H1 (cell line): ENCODE results near the gene RAB35. TPM values are rescaled to one million over a fixed set of nuclear protein-coding genes. Genes with fewer than 3 reads are reported as not detected.

ENCODE experiments used
- CTCF ChIA-PET: fragments of 300-600 bp; sonication (Branson Sonifier 250); formaldehyde crosslinking; loops from one replicate; lab custom pipeline; 2021; ENCODE audit not compliant: partially characterized antibody; lab: Charles Lee
- POLR2A ChIA-PET: fragments of 300-600 bp; sonication (Branson Sonifier 250); formaldehyde crosslinking; loops from one replicate; lab custom pipeline; 2021; ENCODE audit warnings: inconsistent platforms; ENCODE audit not compliant: partially characterized antibody; lab: Charles Lee
- DNase-seq, 2 experiments: peaks; one replicate each; pipeline versions ENCODE4 v3.0.0 to v3.0.0-alpha.2; 2010 to 2022; ENCODE audit warnings: low spot score in 2 of 2, low read depth in 1 of 2, mixed read lengths in 1 of 2
- FAIRE-seq: peaks from 2 replicates; lab custom pipeline; 2011; peaks lifted over from hg19 to GRCh38; lab: Jason Lieb, UNC
- H2AFZ ChIP-seq: 2 replicates; pipeline ENCODE4 v1.8.1; 2012; ENCODE audit warnings: low read length, inconsistent platforms
- H2AK5ac ChIP-seq: 2 replicates; pipeline ENCODE4 v1.6.1; 2013; ENCODE audit warnings: low read depth, low read length
- H2BK120ac ChIP-seq: replicated peaks from 2 replicates; pipeline ENCODE3; 2013; ENCODE audit warnings: low read depth, low read length, inconsistent platforms
- H2BK12ac ChIP-seq: 2 replicates; pipeline ENCODE4 v1.6.1; 2013; ENCODE audit warnings: low read depth, low read length
- H2BK15ac ChIP-seq: 2 replicates; pipeline ENCODE4 v1.6.1; 2013; ENCODE audit warnings: low read length
- H2BK20ac ChIP-seq: 2 replicates; pipeline ENCODE4 v1.6.1; 2013; ENCODE audit warnings: low read length
- H2BK5ac ChIP-seq: 2 replicates; pipeline ENCODE4 v1.6.1; 2013; ENCODE audit warnings: low read depth, low read length
- H3K14ac ChIP-seq: 2 replicates; pipeline ENCODE4 v1.6.1; 2013; ENCODE audit warnings: inconsistent platforms; ENCODE audit not compliant: insufficient read length
- H3K18ac ChIP-seq: 2 replicates; pipeline ENCODE4 v1.6.1; 2013; ENCODE audit warnings: low read length; ENCODE audit errors: extremely low read depth
- H3K23ac ChIP-seq: 2 replicates; pipeline ENCODE4 v1.6.1; 2013; ENCODE audit warnings: inconsistent platforms; ENCODE audit not compliant: insufficient read length
- H3K23me2 ChIP-seq: 2 replicates; pipeline ENCODE4 v1.6.1; 2013; ENCODE audit warnings: low read depth, low read length
- H3K27ac ChIP-seq: 2 replicates; pipeline ENCODE4 v1.6.1; 2011; ENCODE audit warnings: low read depth, low read length, inconsistent platforms
- H3K27me3 ChIP-seq, 4 experiments: replicated peaks in 1 of 4; 1 replicate in 1 of 4; 2 replicates in 3 of 4; pipeline versions ENCODE4 v1.6.1 to v1.8.1; 2011 to 2013; ENCODE audit warnings: low read length in 3 of 4, mild to moderate bottlenecking in 3 of 4, inconsistent platforms in 2 of 4, mixed read lengths in 2 of 4, moderate library complexity in 1 of 4; ENCODE audit not compliant: control insufficient read depth in 3 of 4, insufficient read depth in 3 of 4; ENCODE audit errors: extremely low read depth in 1 of 4
- H3K36me3 ChIP-seq, 4 experiments: 2 replicates each; pipeline versions ENCODE4 v1.6.1 to v1.8.1; 2011 to 2013; ENCODE audit warnings: mild to moderate bottlenecking in 4 of 4, low read length in 3 of 4, moderate library complexity in 2 of 4, control low read depth in 1 of 4, inconsistent platforms in 1 of 4; ENCODE audit not compliant: insufficient read depth in 4 of 4, control insufficient read depth in 2 of 4
- H3K4ac ChIP-seq: replicated peaks from 2 replicates; pipeline ENCODE3; 2013; ENCODE audit warnings: low read length, low read depth, mixed read lengths, inconsistent platforms; ENCODE audit not compliant: insufficient read length
- H3K4me1 ChIP-seq, 4 experiments: replicated peaks in 1 of 4; 1 replicate in 1 of 4; 2 replicates in 3 of 4; pipeline versions ENCODE4 v1.6.1 to v1.8.1; 2011 to 2013; ENCODE audit warnings: low read length in 3 of 4, inconsistent platforms in 2 of 4, mixed read lengths in 1 of 4; ENCODE audit not compliant: insufficient read depth in 4 of 4, control insufficient read depth in 3 of 4
- H3K4me2 ChIP-seq, 2 experiments: 2 replicates each; pipeline versions ENCODE4 v1.6.1 to v1.8.1; 2011 to 2013; ENCODE audit warnings: low read depth in 2 of 2, low read length in 2 of 2, control low read depth in 1 of 2, inconsistent platforms in 1 of 2, mild to moderate bottlenecking in 1 of 2; ENCODE audit not compliant: insufficient read depth in 1 of 2
- H3K4me3 ChIP-seq, 4 experiments: fragments of 200-600, 300-600 bp in 1 of 4; sonication (generic), shearing (Covaris generic), sonication (Bioruptor Twin) in 1 of 4; 2 replicates each; pipeline versions ENCODE4 v1.5.1 to v1.8.1; 2011 to 2016; ENCODE audit warnings: low read length in 4 of 4, low read depth in 3 of 4, control low read depth in 2 of 4, inconsistent platforms in 2 of 4, mild to moderate bottlenecking in 2 of 4, mixed read lengths in 1 of 4, moderate library complexity in 1 of 4; ENCODE audit not compliant: insufficient read depth in 2 of 4; ENCODE audit errors: extremely low read depth in 1 of 4
- H3K56ac ChIP-seq: replicated peaks from 2 replicates; pipeline ENCODE3; 2013; ENCODE audit warnings: low read depth, mild to moderate bottlenecking, mixed read lengths, low read length, inconsistent platforms; ENCODE audit not compliant: insufficient read length
- H3K79me1 ChIP-seq: 2 replicates; pipeline ENCODE4 v1.6.1; 2013; ENCODE audit warnings: low read depth, low read length, control low read depth
- H3K79me2 ChIP-seq, 2 experiments: 2 replicates each; pipeline versions ENCODE4 v1.6.1 to v1.8.1; 2012 to 2013; ENCODE audit warnings: low read length in 2 of 2, mild to moderate bottlenecking in 2 of 2, inconsistent platforms in 1 of 2; ENCODE audit not compliant: insufficient read depth in 2 of 2, control insufficient read depth in 1 of 2
- H3K9ac ChIP-seq, 4 experiments: replicated peaks in 1 of 4; 1 replicate in 1 of 4; 2 replicates in 3 of 4; pipeline versions ENCODE4 v1.6.1 to v1.8.1; 2011 to 2013; ENCODE audit warnings: low read depth in 3 of 4, low read length in 3 of 4, control low read depth in 2 of 4, mild to moderate bottlenecking in 2 of 4, moderate library complexity in 2 of 4, inconsistent platforms in 1 of 4; ENCODE audit errors: extremely low read depth in 1 of 4
- H3K9me3 ChIP-seq, 2 experiments: 2 replicates each; pipeline versions ENCODE4 v1.6.1 to v1.8.1; 2012 to 2013; ENCODE audit warnings: mild to moderate bottlenecking in 2 of 2, moderate library complexity in 2 of 2, control low read depth in 1 of 2, inconsistent platforms in 1 of 2, low read depth in 1 of 2, low read length in 1 of 2, mixed read lengths in 1 of 2; ENCODE audit not compliant: insufficient read depth in 2 of 2
- H4K20me1 ChIP-seq, 2 experiments: replicated peaks in 1 of 2; 2 replicates each; pipeline versions ENCODE3 to v1.8.1; 2011 to 2013; ENCODE audit warnings: inconsistent platforms in 2 of 2, low read length in 2 of 2, mild to moderate bottlenecking in 1 of 2; ENCODE audit not compliant: insufficient read depth in 2 of 2, control insufficient read depth in 1 of 2
- H4K5ac ChIP-seq: 2 replicates; pipeline ENCODE4 v1.6.1; 2013; ENCODE audit warnings: low read length, low read depth, mixed read lengths, inconsistent platforms; ENCODE audit not compliant: insufficient read length
- H4K8ac ChIP-seq: 2 replicates; pipeline ENCODE4 v1.8.0; 2013; ENCODE audit warnings: mild to moderate bottlenecking, moderate library complexity, low read length, inconsistent platforms; ENCODE audit not compliant: insufficient read depth; ENCODE audit errors: extremely low read depth
- H4K91ac ChIP-seq: replicated peaks from 2 replicates; pipeline ENCODE3; 2013; ENCODE audit warnings: low read length, mixed read lengths, inconsistent platforms; ENCODE audit not compliant: insufficient read length
- ATF2 ChIP-seq: IDR thresholded peaks from 2 replicates; pipeline ENCODE4 v1.6.1; 2012; ENCODE audit warnings: low read length, inconsistent platforms
- EGR1 ChIP-seq: IDR thresholded peaks from 2 replicates; pipeline ENCODE4 v1.6.1; 2011; ENCODE audit warnings: low read depth, low read length, borderline replicate concordance
- FOSL1 ChIP-seq: IDR thresholded peaks from 2 replicates; pipeline ENCODE4 v1.6.1; 2011; ENCODE audit warnings: mild to moderate bottlenecking, low read depth, low read length, moderate library complexity; ENCODE audit not compliant: insufficient read depth
- MAX ChIP-seq: IDR thresholded peaks from 2 replicates; pipeline ENCODE4 v1.6.1; 2012; ENCODE audit warnings: inconsistent platforms
- NANOG ChIP-seq: IDR thresholded peaks from 2 replicates; pipeline ENCODE4 v1.6.1; 2011; ENCODE audit warnings: low read length, low read depth, mild to moderate bottlenecking, inconsistent platforms; ENCODE audit not compliant: insufficient read depth, poor library complexity, severe bottlenecking
- SP2 ChIP-seq: IDR thresholded peaks from 2 replicates; pipeline ENCODE4 v1.6.1; 2012; ENCODE audit warnings: mild to moderate bottlenecking, low read length, inconsistent platforms
- TAF7 ChIP-seq: optimal IDR thresholded peaks from 2 replicates; pipeline ENCODE3; 2011; ENCODE audit warnings: low read depth, mild to moderate bottlenecking, inconsistent platforms, low read length, moderate library complexity, borderline replicate concordance
- WGBS, 2 experiments: shearing (Covaris generic) in 1 of 2; methylation state at CpG; one replicate each; pipeline versions ENCODE4 v1.1.6 to v1.1.7; 2013 to 2015; ENCODE audit warnings: low lambda C conversion rate in 2 of 2, mixed read lengths in 2 of 2, inconsistent platforms in 1 of 2, low coverage in 1 of 2, missing lambda C conversion rate in 1 of 2; ENCODE audit not compliant: insufficient replicate concordance in 2 of 2, insufficient coverage in 1 of 2, insufficient read length in 1 of 2; ENCODE audit errors: extremely low coverage in 1 of 2, missing lambda C conversion rate in 1 of 2; 5-methylcytosine and 5-hydroxymethylcytosine counted together
- polyA plus RNA-seq, 7 experiments: library from polyadenylated mRNA; depleted of rRNA in 3 of 7; stranded (reverse) in 5 of 7; unstranded in 2 of 7; fragments of >200 nt in 5 of 7; fragments of 200-250 nt in 2 of 7; gene quantifications; 1 replicate in 5 of 7; 2 replicates in 1 of 7; 4 replicates in 1 of 7; pipeline versions ENCODE4 v1.2.1 to v1.2.3, GENCODE V29; 2011 to 2013; ENCODE audit warnings: missing spikeins in 2 of 7, mixed read lengths in 2 of 7
- total RNA-seq: library from RNA; stranded (reverse); fragmentation: NEBNext Ultra II Directional; extraction: Animal tissue kit (Norgen Biotek cat#: 25700); gene quantifications from 2 replicates; pipeline ENCODE4 v1.2.1, GENCODE V29; 2021

Gene RAB35
- total and polyA plus RNA-seq, 2 of the 8 experiments (the other 6 are each of a cell fraction or from before 2014, with no cell fraction given), result 33.4 to 39.0 TPM

- H2BK12ac ChIP-seq, result no peak overlapping the region
- peaks cover 0 to 3% (median 0%) of the 10 kb centered on the region in 4 experiments; a peak in 2 of 8 replicates for H3K36me3 ChIP-seq
- no peak overlapping the region for H3K27ac ChIP-seq
- H3K4me2 ChIP-seq, result no peak overlapping the region
- H2BK20ac ChIP-seq, result no peak overlapping the region
- H2AK5ac ChIP-seq, result no peak overlapping the region
- H4K91ac ChIP-seq, result no peak overlapping the region
- H3K9me3 ChIP-seq, result no peaks in the 10 kb centered on the region
- H4K5ac ChIP-seq, result no peak overlapping the region
- no peak overlapping the region for H3K4me3 ChIP-seq
- no peak for DNase-seq
- no peaks in the 10 kb centered on the region for H3K23me2 ChIP-seq
- no peaks in the 10 kb centered on the region for H4K20me1 ChIP-seq
- no peak overlapping the region for H2BK120ac ChIP-seq
- no peak overlapping the region for H2BK15ac ChIP-seq
- H3K9ac ChIP-seq, result no peak overlapping the region
- H3K4me1 ChIP-seq, result peaks cover 0 to 4% (median 1%) of the 10 kb centered on the region in 4 experiments; a peak in 2 of 7 replicates
- ChIA-PET CTCF (interaction anchor here (0.8 to 2.0 kb wide), 2 partner anchors 13 to 15 kb away, joined by 3 to 6 read pairs; no protein-coding TSS in a partner anchor), POLR2A (interaction anchor here (1.0 kb wide), 1 partner anchor 50 kb away, joined by 3 read pairs; no protein-coding TSS in a partner anchor)
- no peak overlapping the region for H3K18ac ChIP-seq
- no peak overlapping the region for H3K56ac ChIP-seq
- H4K8ac ChIP-seq, result no peak overlapping the region
- H3K79me1 ChIP-seq, result no peaks in the 10 kb centered on the region
- no peak overlapping the region for H3K14ac ChIP-seq
- H3K79me2 ChIP-seq, result no peaks in the 10 kb centered on the region
- FAIRE-seq, result no peak
- H3K27me3 ChIP-seq, result no peaks in the 10 kb centered on the region
- no peak overlapping the region for H2AFZ ChIP-seq
- no peak overlapping the region for H2BK5ac ChIP-seq
- no peak overlapping the region for H3K4ac ChIP-seq
- WGBS, 2 experiments, result 94% methylated on average over 1 of the region's 1 CpG; no CpG with 5 or more reads in 1 of the 2 experiments
- TF ChIP-seq FOSL1 (no peak), TAF7 (no peak), EGR1 (no peak), ATF2 (no peak), SP2 (no peak), MAX (no peak), NANOG (no peak)
- H3K23ac ChIP-seq, result no peak overlapping the region
Measured at GRCh38 chr12:120065472-120065871, 51.1 kb downstream of the RAB35 start.
